ENCODE results near the gene SPON1.

DNA sequence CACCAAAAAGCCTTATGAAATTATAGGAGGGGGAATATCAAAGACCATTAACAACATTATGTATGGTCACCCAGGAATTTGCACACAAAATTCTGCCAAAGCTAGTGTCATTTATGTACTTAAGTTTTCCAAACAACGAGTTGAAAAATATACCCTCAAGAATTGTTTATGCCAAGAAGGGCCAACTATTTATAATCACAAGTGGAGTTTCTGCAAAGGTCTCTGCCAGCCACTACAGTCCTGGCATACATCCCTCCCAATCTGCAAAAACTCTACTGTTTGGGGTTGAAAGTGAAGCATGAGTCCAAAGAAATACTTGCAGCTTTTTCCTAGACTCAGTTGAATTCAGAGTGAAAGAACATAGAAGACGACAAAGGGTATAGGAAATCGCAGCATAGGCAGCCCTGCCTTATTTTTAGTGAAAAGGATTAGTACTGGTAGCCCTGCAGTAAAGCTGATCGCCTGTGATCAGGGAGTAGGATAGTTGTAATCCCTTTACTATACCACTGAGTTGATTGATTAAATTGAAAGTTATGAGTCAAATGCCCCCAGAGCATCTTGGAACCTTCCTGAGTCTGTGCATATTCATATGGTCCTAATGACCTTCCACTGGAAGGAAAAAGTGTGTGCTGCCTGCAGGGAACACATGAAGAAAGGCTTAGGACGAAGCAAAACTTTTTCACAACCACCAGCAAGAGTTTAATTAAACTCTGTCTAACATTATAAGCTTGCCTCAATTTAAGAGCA is 144.0 kb downstream of the SPON1 start:
- TF ChIP-seq TAF1 (IDR thresholded peaks at IDR 0.05; ENCODE audit: borderline replicate concordance, low read depth, low read length), result no peak
- TF ChIP-seq, protein P1, sequence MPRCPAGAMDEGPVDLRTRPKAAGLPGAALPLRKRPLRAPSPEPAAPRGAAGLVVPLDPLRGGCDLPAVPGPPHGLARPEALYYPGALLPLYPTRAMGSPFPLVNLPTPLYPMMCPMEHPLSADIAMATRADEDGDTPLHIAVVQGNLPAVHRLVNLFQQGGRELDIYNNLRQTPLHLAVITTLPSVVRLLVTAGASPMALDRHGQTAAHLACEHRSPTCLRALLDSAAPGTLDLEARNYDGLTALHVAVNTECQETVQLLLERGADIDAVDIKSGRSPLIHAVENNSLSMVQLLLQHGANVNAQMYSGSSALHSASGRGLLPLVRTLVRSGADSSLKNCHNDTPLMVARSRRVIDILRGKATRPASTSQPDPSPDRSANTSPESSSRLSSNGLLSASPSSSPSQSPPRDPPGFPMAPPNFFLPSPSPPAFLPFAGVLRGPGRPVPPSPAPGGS (IDR thresholded peaks at IDR 0.05; ENCODE audit: borderline replicate concordance, insufficient read depth, low read depth, low read length, poor library complexity, severe bottlenecking), result no peak
- no peak for TF ChIP-seq SMC3 (IDR thresholded peaks at IDR 0.05; ENCODE audit: borderline replicate concordance, low read length)
- TF ChIP-seq, protein P2, sequence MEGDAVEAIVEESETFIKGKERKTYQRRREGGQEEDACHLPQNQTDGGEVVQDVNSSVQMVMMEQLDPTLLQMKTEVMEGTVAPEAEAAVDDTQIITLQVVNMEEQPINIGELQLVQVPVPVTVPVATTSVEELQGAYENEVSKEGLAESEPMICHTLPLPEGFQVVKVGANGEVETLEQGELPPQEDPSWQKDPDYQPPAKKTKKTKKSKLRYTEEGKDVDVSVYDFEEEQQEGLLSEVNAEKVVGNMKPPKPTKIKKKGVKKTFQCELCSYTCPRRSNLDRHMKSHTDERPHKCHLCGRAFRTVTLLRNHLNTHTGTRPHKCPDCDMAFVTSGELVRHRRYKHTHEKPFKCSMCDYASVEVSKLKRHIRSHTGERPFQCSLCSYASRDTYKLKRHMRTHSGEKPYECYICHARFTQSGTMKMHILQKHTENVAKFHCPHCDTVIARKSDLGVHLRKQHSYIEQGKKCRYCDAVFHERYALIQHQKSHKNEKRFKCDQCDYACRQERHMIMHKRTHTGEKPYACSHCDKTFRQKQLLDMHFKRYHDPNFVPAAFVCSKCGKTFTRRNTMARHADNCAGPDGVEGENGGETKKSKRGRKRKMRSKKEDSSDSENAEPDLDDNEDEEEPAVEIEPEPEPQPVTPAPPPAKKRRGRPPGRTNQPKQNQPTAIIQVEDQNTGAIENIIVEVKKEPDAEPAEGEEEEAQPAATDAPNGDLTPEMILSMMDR (IDR thresholded peaks at IDR 0.05 in 2 of 3, conservative IDR thresholded peaks at IDR 0.05 in 1 of 3; ENCODE audit: control insufficient read depth in 2 of 3, extremely low read depth in 1 of 3, insufficient read depth in 1 of 3, low read depth in 3 of 3, low read length in 3 of 3), result no peak
- TF ChIP-seq RAD21 (IDR thresholded peaks at IDR 0.05; ENCODE audit: insufficient read depth, low read depth, low read length), result no peak
- TF ChIP-seq ZNF24 (IDR thresholded peaks at IDR 0.05), result no peak
- no peak for TF ChIP-seq ZBED1 (IDR thresholded peaks at IDR 0.05; ENCODE audit: borderline replicate concordance)
- no peak for TF ChIP-seq CREB1 (IDR thresholded peaks at IDR 0.05; ENCODE audit: low read depth)
- no peak for TF ChIP-seq BCL11A (IDR thresholded peaks at IDR 0.05; ENCODE audit: low read depth, low read length)
- no peak for TF ChIP-seq POLR2AphosphoS5 (IDR thresholded peaks at IDR 0.05; ENCODE audit: low read length)
- TF ChIP-seq RELA (IDR thresholded peaks at IDR 0.05; ENCODE audit: borderline replicate concordance, partially characterized antibody), result no peak
- TF ChIP-seq RBBP5 (conservative IDR thresholded peaks at IDR 0.05), result no peak
- TF ChIP-seq CEBPB (IDR thresholded peaks at IDR 0.05; ENCODE audit: borderline replicate concordance in 1 of 2, low read depth in 2 of 2, low read length in 2 of 2), result no peak
- TF ChIP-seq, protein P3, sequence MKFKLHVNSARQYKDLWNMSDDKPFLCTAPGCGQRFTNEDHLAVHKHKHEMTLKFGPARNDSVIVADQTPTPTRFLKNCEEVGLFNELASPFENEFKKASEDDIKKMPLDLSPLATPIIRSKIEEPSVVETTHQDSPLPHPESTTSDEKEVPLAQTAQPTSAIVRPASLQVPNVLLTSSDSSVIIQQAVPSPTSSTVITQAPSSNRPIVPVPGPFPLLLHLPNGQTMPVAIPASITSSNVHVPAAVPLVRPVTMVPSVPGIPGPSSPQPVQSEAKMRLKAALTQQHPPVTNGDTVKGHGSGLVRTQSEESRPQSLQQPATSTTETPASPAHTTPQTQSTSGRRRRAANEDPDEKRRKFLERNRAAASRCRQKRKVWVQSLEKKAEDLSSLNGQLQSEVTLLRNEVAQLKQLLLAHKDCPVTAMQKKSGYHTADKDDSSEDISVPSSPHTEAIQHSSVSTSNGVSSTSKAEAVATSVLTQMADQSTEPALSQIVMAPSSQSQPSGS (IDR thresholded peaks at IDR 0.05; ENCODE audit: low read length), result no peak
